COLO829 (cell line): ENCODE measurements around the gene MLLT3.

ENCODE experiments used
- DNase-seq: peaks from one replicate; pipeline ENCODE4 v3.0.0; 2012; ENCODE audit warnings: low spot score

The MLLT3 gene

GRCh38 chr9:20409321-20410092 lies 212.8 kb downstream of the MLLT3 start:
- no peak for DNase-seq

- DNase-seq: peak; percentile 0
Measured at GRCh38 chr9:20408513-20408912, 213.8 kb downstream of the MLLT3 start.

- no peak for DNase-seq
Measured at GRCh38 chr9:20407013-20407412, 215.3 kb downstream of the MLLT3 start.

GRCh38 chr9:20406344-20406743 lies 216.0 kb downstream of the MLLT3 start:
- no peak for DNase-seq

GRCh38 chr9:20405616-20406015 lies 216.7 kb downstream of the MLLT3 start:
- DNase-seq: no peak

GRCh38 chr9:20405078-20405477 lies 217.2 kb downstream of the MLLT3 start:
- no peak for DNase-seq

GRCh38 chr9:20404192-20404813 lies 218.0 kb downstream of the MLLT3 start:
- DNase-seq: no peak

GRCh38 chr9:20403346-20403745 lies 219.0 kb downstream of the MLLT3 start:
- DNase-seq: no peak

GRCh38 chr9:20402273-20402875 lies 219.9 kb downstream of the MLLT3 start:
- DNase-seq: no peak

GRCh38 chr9:20398536-20399338 lies 223.6 kb downstream of the MLLT3 start:
- no peak for DNase-seq

- DNase-seq: no peak
Measured at GRCh38 chr9:20397348-20397747, 225.0 kb downstream of the MLLT3 start.

- no peak for DNase-seq
Measured at GRCh38 chr9:20396509-20396908, 225.8 kb downstream of the MLLT3 start.

GRCh38 chr9:20395651-20396050 lies 226.6 kb downstream of the MLLT3 start:
- no peak for DNase-seq

GRCh38 chr9:20394969-20395368 lies 227.3 kb downstream of the MLLT3 start:
- DNase-seq: no peak

GRCh38 chr9:20391208-20391607 lies 231.1 kb downstream of the MLLT3 start:
- no peak for DNase-seq

GRCh38 chr9:20390400-20390799 lies 231.9 kb downstream of the MLLT3 start:
- DNase-seq: no peak

- DNase-seq: no peak
Measured at GRCh38 chr9:20387062-20387461, 235.2 kb downstream of the MLLT3 start.

- DNase-seq: no peak
Measured at GRCh38 chr9:20384642-20385041, 237.7 kb downstream of the MLLT3 start.

GRCh38 chr9:20382460-20383071 lies 239.7 kb downstream of the MLLT3 start:
- no peak for DNase-seq

- no peak for DNase-seq
Measured at GRCh38 chr9:20380546-20380945, 241.8 kb downstream of the MLLT3 start.

- no peak for DNase-seq
Measured at GRCh38 chr9:20379804-20380225, 242.5 kb downstream of the MLLT3 start.

GRCh38 chr9:20378851-20379250 lies 243.4 kb downstream of the MLLT3 start:
- DNase-seq: no peak
